GM18858 (cell line): ENCODE results near the gene DNAAF9.
"Not testable (repeated sequence)": the region's sequence is repeated elsewhere in the genome, so short reads cannot be mapped to it uniquely, and the experiment has no call there.

Source experiments
- ATAC-seq: cut with Tn5 transposase; IDR thresholded peaks from one replicate; pipeline ENCODE4 v1.9.1; 2021; ENCODE audit not compliant: unreplicated experiment

The DNAAF9 gene

DNA sequence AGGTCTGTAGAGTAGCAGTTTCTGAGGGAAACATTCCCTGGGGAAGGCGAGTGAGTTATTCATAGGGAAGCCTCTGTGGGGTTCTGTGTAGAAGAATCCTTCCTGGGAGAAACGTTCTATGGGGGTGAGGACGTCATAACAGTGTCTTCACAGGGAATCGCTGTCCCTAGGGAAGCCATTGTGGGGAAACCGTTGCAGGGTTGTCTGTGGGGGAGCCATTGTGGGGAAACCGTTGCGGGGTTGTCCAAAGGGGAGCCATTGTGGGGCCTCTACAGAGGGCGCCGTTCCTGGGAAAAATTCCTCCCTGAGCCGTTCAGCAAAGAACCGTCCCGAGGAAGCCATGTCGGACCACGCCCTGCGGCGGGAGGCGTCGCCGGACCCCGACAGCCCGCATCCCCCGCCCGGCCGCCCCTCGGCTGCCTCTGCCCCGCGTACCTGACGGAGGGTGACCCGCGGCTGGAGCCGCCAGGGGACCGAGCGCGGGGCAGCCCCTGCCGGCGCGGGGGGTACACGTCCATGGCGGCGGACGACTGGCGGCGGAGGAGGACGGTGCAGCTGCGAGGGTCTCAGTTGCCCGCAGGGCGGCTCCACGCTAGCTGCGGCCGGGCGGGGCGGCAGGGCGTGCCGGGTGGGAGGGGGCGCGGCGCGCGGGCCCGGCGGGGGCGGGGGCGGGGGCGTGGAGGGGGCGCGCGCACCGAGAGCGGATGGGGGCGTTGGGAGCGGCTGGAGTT, at the start of gene DNAAF9:
TSS of gene DNAAF9 (minus strand) at position 630 of the 731 bp plus-strand sequence. CDS start at position 518, 112 bp downstream.
- ATAC-seq: no peak

GRCh38 chr20:3456648-3457047, 49.2 kb upstream of the DNAAF9 start:
- ATAC-seq: no peak

- no peak for ATAC-seq
These were observed 47.4 kb upstream of the DNAAF9 start for GRCh38 chr20:3454831-3455230.

DNA sequence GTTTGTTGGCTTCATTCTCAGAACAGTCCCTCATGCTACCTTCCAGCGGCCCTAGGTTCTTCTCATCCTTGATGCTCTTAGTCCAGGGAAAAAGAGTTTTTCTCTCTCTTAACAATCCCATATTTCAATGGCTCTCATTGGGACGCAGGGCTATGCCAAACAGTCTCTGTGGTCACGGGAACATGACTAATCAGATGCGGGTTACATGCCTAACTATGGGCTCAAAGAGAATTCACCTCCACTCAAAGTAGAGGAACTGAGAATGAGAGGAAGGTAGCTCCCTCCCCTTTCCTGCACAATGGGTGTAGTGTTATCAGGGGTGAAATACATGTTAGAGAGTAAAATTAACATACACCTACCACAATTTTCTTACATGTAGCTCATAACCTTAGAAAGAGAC, 45.2 kb upstream of the DNAAF9 start:
- ATAC-seq: no peak

DNA sequence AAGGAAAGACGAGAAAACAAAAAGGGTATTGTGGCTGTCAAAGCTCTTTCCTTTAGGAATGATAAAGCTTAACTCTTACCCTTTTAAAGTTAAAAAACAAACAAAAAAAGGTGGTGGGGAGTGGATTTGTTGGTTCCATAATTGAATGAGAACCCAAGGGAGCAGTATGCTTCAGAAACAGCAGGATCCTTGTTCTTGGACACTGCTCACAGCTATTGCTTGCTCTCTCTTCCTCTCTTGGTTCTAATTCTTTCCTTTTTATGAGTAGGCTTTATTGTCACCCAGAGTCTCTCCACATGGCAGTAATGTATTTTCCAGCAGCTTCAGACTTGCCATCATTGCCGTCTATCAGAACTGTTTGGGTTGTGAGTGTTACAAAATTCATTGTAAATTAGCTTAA, 44.7 kb upstream of the DNAAF9 start:
- no peak for ATAC-seq

DNA sequence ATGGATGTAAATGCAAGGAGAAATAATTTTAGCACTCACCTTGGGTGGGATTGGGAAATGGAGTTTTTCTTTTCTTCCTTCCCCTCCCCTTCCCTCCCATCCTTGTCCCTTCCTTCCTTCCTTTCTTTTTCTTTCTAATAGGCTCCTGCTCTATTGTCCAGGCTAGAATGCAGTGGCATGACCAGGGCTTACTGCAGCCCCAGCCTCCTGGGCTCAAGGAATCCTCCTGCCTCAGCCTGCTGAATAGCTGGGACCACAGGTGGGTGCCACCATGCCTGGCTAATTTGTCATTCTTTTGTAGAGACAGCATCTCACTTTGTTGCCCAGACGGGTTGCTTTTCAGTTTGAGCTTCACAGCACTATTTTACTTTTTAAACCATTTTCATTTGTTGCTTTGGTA, 41.9 kb upstream of the DNAAF9 start:
- ATAC-seq: no peak

DNA sequence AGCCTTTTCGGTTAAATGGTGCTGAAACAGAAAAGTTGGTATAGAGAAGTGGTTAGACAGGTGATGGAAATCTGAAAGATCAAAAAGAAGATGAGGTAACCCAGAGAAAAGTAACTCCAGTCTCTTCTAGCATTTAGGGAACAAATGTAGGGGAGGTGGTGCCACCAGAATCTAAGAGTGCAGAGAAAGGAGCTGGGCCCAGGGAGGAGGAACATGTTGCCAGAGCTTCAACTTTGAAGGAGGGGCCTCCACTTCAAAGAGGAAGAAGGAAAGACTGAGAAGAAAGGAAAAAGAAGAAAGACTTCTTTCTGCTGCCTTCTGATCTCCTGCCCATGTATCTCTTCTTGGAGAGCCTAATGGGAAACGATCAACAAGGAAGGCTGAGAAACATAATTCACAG, 39.9 kb upstream of the DNAAF9 start:
- no peak for ATAC-seq

GRCh38 chr20:3446779-3447178, 39.3 kb upstream of the DNAAF9 start:
- ATAC-seq: no peak

- no peak for ATAC-seq
These were observed 29.6 kb upstream of the DNAAF9 start for GRCh38 chr20:3436864-3437574.

DNA sequence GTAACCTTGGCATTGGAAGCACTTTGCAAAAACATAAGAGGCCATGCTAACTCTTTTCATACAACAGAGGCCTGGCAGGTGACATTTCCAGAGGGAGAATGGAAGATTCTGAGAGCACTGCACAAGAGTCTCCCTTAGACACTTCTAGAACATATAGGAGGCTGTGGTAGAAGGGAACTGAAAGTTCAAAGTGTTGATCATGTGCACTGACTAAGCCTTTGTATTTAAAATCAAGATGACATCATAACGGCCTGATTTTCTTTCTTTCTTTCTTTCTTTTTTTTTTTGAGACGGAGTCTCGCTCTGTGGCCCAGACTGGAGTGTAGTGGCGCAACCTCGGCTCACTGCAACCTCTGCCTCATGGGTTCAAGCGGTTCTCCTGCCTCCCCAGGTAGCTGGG, 26.8 kb upstream of the DNAAF9 start:
- ATAC-seq: no peak

DNA sequence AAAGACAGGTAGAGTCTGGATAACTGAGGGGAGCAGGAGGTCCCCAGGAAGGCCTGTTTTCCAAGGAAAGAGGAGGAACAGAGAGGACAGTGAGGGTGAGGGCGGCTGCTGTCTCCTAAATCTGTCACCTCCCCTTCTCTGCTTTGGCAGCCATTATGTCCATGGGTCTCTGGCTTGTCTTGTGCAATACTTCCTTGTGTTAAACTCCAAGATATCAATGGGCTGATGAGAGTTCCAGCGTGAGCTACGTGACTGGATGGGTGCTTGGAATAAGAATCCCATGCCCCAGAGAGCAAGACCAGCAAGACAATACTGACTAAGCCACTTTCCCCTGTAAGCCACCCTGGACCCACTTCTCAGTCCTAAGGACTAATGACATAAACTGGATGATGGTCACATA, 26.3 kb upstream of the DNAAF9 start:
- no peak for ATAC-seq

- ATAC-seq: no peak
These were observed 25.4 kb upstream of the DNAAF9 start for GRCh38 chr20:3432844-3433243.

GRCh38 chr20:3431109-3431508, 23.6 kb upstream of the DNAAF9 start:
- ATAC-seq: no peak

DNA sequence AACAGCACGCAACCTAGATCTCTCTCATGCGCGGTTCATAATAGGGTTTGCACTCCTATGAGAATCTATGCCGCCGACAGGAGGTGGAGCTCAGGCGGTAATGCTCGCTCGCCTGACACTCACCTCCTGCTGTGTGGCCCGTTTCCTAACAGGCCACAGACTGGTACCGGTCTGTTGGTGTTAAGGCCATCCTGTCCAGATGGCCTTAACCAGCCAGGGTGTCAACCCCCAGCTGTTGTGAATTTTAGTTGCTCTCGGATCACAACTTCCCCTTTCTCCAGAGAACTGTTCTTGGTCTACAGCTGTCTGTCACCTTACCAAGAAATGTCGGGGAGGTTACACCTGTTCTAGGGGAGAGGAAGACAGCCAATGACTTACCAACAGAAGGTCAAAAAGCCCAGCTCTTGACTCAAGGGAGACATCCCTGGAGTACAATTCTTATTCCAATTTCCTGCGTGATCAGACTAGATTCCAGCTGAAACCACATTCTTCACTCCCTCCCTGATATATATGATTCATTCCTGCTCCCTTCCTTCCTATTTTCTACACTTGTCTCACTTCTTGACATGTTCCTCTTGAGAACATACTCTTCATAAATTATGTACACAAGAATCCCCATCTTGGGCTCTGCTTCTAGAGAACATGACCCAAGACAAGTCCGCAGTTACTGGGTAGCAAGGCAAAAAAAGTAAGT, 23.1 kb upstream of the DNAAF9 start:
- peak; percentile 74 for ATAC-seq

DNA sequence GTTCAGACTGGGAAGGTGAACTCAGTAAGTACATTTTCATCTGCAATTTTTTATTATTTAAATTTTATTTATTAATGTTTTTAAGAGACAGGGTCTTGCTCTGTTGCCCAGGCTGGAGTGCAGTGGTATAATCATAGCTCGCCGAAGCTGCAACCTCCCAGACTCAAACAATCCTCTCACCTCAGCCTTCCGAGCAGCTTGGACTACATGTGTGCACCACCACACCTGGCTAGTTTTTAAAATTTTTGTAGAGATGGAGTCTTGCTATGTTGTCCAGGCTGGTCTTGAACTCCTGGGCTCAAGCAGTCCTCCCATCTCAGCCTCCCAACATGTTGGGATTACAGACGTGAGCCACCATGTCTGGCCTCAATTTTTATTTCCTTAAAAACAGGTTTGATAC, 19.3 kb upstream of the DNAAF9 start:
- not testable (repeated sequence) for ATAC-seq

GRCh38 chr20:3423126-3423525, 15.7 kb upstream of the DNAAF9 start:
- no peak for ATAC-seq

- no peak for ATAC-seq
These were observed 14.5 kb upstream of the DNAAF9 start for GRCh38 chr20:3421985-3422384.

- ATAC-seq: peak; percentile 97
These were observed 12.8 kb upstream of the DNAAF9 start for GRCh38 chr20:3420211-3420707.

DNA sequence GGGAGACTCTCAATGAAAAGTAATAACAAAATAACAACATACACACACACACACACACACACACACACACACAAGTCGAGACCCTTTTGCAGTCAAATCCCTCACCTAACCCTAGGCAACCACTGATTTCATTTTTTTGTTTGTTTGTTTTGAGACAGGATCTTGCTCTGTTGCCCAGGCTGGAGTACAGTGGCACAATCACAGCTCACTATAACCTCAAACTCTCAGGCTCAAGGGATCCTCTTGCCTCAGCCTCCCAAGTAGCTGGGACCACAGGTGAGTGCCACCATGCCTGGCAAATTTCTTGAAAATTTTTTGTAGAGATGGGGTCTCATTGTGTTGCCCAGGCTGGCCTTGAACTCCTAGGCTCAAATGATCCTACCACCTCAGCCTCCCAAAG, 10.7 kb upstream of the DNAAF9 start:
- ATAC-seq: not testable (repeated sequence)

DNA sequence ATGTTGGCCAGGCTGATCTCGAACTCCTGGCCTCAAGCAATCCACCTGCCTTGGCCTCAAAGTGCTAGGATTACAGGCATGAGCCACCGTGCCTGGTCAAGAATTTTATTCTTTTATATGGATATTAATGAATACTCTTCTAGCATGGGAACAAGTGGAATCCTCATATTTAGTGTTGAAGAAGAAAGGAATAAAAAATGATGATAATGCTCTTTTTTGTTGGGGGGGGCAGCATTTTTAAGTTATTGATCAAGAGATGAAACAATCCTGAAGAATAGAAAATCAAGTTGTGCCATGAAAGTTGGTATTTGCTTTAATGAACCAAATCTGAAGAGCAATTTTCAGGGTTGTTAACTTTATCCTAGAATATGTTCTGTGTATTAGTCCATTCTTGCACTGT, 6.7 kb upstream of the DNAAF9 start:
- ATAC-seq: no peak

DNA sequence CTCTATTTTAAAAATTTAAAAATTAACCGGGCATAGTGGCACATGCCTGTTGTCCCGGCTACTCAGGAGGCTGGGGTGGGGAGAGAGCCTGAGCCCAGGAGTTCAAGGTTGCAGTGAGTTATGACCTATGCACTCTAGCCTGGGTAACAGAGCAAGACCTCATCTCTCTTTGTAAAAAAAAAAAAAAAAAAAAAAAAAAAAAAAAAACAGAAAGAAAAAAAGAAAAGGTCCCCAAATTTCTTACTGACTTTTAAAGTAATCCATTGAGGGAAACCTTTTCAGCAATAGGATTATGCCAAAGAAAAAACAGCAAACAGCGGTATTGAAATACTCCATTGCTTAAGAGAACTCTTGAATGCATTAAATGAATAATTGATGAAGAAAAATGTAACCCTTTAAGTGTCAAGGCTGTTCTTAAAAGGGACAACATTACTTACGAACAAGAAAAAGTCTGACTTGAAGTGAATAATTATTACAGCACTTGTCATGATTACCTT, 6.0 kb upstream of the DNAAF9 start:
- ATAC-seq: no peak
